GM10248 (cell line): ENCODE data around the gene PRR7.

Experiments
- CTCF ChIA-PET: fragments of 300-600 bp; sonication (Branson Sonifier 250); formaldehyde crosslinking; extraction: SDS; loops from one replicate; lab custom pipeline; 2021; ENCODE audit warnings: antibody characterized with exemption; lab: Yijun Ruan, JAX
- POLR2A ChIA-PET: fragments of 350-650 bp; sonication (Branson Sonifier 250); formaldehyde crosslinking; extraction: SDS; loops from one replicate; lab custom pipeline; 2020; ENCODE audit warnings: antibody characterized with exemption; lab: Yijun Ruan, JAX
- DNase-seq: peaks from one replicate; pipeline ENCODE4 v3.0.0; 2012; ENCODE audit errors: extremely low spot score
- CTCF ChIP-seq: IDR thresholded peaks from 2 replicates; pipeline ENCODE4 v1.5.1; 2012; ENCODE audit warnings: mild to moderate bottlenecking, low read depth; ENCODE audit errors: extremely low read depth, missing control alignments, control extremely low read depth

PRR7 gene

GRCh38 chr5:177440211-177440989 is 6.2 kb upstream of the PRR7 start:
- DNase-seq, result no peak
- ChIA-PET POLR2A (interaction anchor here (0.6 to 1.5 kb wide), 5 partner anchors 7 to 764 kb away, joined by 3 to 6 read pairs (median 4); partner anchors contain the start of genes GRK6 and HNRNPAB), CTCF (interaction anchor here (1.0 to 21.0 kb wide), 7 partner anchors 8 to 131 kb away, joined by 3 to 549 read pairs (median 5); partner anchors contain the start of genes F12 and PFN3)
- no peak for TF ChIP-seq CTCF

DNA sequence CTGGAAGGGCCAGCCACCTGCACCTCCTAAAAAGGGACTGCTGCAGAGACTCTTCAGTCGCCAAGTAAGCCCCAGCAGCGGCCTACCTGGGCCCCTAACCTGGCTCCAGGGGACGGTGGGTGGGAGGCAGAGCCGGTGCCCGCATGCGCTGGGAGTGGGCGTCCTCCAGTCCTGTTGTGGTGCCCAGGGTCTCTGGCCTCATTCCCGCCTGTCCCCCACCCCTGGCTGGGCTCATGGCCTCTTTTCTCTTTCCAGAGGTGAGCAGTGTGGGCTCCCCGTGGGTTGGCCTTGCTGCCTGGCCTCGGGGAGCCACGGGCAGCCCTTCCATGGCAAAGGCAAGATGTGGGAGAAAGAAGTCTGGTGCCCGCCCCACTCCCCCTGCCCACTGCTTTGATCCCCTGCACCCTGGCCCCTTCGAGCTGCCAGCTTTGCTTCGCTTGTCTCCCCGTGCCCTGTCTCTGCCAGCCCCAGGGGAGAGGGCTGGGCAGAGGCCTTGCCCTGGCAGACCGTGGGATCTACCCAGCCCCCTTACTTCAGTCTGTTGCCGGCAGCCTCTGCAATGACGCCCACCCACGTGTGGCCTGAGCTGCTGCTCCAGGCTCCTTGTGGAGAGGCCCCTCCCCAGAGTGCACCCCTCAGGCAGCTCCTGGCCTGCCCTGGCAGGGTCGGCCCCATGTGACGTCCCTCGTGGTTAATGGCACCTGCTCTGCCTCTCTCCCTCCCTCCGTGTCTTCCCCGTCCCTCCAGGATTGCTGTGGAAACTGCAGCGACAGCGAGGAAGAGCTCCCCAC is 5.4 kb upstream of the PRR7 start:
- no peak for TF ChIP-seq CTCF
- no peak for DNase-seq
- CTCF ChIA-PET, result interaction anchor here (0.9 to 21.0 kb wide), 8 partner anchors 8 to 131 kb away, joined by 3 to 549 read pairs (median 4); partner anchors contain the start of genes F12 and PFN3
- POLR2A ChIA-PET, result interaction anchor here (0.8 to 1.5 kb wide), 5 partner anchors 9 to 763 kb away, joined by 3 to 6 read pairs (median 3); partner anchors contain the start of genes GRK6 and HNRNPAB

DNA sequence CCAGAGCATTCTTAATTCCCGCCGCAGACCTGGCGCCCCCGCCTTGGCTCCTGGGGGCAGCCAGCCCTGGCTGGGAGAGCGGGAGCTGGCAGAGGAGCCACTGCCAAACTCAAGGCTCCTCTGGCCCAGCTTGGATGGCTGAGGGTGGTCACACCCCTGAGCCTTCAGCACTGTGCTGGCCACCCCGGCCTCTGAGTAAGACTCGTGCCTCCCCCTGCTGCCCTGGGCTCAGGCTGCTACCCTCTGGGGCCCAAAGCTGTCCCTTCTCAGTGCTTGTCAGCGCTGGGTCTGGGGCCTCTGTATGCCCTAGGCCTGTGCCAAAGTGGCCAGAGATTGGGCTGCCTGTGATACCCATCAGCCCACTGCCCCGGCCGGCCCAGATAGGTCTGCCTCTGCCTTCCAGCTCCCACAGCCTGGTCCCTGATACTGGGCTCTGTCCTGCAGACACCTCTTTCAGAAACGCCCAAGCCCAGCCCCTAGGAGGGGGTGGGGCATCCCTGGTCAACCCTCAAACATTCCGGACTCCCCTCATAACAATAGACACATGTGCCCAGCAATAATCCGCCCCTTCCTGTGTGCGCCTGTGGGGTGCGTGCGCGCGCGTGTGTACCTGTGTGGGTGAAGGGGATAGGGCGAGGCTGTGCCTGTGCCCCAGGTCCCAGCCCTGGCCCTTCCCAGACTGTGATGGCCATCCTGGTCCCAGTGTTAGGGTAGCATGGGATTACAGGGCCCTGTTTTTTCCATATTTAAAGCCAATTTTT is 4.4 kb upstream of the PRR7 start:
- no peak for DNase-seq
- ChIA-PET POLR2A (interaction anchor here (0.5 to 2.9 kb wide), 4 partner anchors 10 to 48 kb away, joined by 3 to 8 read pairs (median 4); no protein-coding TSS in a partner anchor), CTCF (interaction anchor here (0.9 to 21.0 kb wide), 6 partner anchors 13 to 52 kb away, joined by 3 to 549 read pairs (median 91); partner anchors contain the start of genes F12 and PFN3)
- TF ChIP-seq CTCF, result no peak

DNA sequence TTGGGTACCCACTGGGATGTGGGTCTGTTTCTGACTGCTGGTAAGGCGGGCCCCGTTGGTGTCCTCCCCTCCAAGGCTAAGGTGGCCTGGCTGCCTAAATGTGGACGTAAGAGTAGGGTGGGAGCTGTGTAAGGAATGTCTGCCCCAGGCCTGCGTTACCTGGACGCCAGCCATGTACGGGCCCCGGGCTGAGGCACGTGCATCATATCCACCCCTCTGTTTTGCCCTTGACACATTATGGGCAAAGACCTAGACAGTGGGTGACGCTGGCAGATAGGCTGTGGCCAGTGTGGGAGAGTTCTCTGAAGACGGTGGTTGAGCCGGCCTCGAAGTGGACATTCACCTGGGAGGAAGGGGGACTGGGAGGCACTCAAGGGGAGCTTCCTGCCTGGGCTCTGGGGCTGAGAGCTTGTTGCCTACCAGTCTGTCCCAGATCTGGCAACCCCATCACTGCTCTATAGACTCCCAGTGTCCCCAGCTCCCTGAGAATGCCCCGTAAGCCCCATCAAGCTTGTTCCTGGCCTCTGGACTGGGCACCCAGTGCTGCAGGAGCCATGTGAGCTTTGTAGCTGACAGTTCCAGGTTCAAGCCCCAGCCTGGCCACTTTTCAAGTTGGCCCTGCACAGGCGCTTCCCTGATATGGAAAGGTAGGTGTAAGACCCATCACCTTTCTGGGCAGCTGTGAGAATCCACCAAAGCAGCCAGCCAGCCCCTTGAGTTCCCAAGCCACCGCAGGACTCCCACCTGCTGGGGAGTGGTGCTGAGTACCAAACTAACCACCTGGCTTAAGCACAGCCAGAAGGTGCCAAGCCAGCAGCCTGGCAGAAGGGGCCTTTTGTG is 3.2 kb upstream of the PRR7 start:
- no peak for TF ChIP-seq CTCF
- DNase-seq, result no peak
- ChIA-PET CTCF (interaction anchor here (1.1 to 21.0 kb wide), 7 partner anchors 10 to 74 kb away, joined by 3 to 549 read pairs (median 33); partner anchors contain the start of genes F12 and PFN3), POLR2A (interaction anchor here (1.1 to 2.9 kb wide), 4 partner anchors 12 to 20 kb away, joined by 4 to 11 read pairs (median 6); partner anchors contain the start of gene GRK6)
